HT1080 (cell line): ENCODE data around the gene CCNI. TPM values are rescaled to one million over a fixed set of nuclear protein-coding genes. Genes with fewer than 3 reads are reported as not detected.
A peak's percentile ranks its signal among the peaks of the same experiment; 100 is the strongest.
"Not testable (repeated sequence)": the region's sequence is repeated elsewhere in the genome, so short reads cannot be mapped to it uniquely, and the experiment has no call there.

Experiments used
- DNase-seq: peaks from one replicate; pipeline ENCODE4 v3.0.0-alpha.2; 2015; ENCODE audit warnings: low read depth
- total RNA-seq: library from RNA; depleted of rRNA; stranded (reverse); fragments of >200 nt; shearing (Covaris generic); gene quantifications from 2 replicates; pipeline ENCODE4 v1.2.3, GENCODE V29; 2014

The CCNI gene
- total RNA-seq, 1 experiment from 2014 or later: 108 TPM

DNA sequence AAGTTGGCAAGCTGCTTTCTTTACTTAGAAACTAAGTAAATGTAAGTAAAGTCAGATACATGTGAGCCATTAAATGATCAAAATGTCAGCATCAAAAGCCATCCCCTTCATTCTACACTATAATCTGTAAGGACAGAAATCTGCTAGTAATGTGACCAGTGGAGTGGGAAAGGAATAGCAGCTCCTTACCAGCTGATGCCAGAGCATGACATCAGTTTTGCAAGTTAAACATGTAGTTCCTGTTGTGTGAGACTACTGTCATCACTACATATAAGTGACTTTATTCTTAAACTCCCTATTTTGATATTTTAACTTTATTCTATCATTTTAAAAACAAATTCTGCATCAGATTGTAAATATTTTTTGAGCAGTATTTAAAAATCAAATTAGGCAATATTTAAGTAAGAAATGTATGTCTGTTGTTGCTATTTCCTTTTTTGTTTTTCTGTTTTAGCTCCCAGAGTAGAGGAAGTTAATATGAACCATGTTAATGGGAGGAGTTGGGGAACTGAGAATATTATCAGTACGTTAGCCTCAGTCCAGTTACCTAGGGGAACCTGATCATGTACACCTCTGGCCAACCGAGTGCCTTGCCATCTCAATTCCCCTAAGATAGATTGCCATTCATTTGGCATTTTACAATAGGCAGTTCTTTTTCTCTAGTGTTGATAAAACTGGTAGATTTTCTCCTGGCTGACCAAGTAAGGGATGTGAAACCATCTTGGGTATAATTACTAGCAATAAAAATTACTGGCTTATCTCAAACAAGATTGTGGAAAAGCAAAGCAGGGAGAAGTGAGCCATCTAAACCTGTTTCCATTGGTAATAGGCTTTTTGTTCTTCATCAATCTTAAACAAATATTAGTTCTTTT lies 34.7 kb downstream of the CCNI start:
- no peak for DNase-seq

DNA sequence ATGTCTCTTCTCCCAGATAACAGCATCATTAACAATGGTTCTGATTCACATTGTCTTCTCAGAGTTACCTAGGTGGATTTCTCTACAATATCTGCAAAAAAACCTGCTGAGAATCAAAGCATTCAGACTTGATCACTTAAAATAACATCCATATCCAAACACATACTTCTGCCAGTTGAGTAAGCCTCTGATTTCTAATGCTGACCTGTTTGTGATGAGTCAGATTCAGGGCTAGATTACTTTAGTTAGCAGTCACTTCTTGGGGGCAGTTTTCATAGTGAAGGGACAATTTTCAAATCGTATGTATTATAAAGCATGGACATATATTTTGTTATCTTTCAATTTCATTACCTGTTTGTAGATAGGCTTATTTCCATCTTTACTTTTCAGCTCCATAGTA lies 35.5 kb downstream of the CCNI start:
- DNase-seq: peak; percentile 66

DNA sequence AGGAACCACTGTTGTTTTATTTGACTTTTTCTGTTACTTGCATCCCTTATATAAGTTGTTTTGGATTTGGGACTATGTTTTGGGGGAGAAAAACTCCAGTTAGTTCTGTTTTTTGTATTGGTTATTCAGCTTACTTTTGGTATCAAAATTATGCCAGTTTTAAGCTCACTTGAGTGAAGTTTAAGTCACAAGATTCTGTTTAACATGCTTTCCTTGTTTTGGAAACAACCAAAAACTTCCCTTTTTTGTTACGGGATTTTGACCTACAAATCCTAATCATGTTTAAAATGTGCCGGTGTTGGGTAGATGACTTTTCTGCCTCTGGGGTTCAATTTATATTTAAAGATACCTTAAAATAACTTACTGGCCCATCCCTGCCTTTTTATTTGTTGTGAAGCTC lies 36.0 kb downstream of the CCNI start:
- DNase-seq: no peak

DNA sequence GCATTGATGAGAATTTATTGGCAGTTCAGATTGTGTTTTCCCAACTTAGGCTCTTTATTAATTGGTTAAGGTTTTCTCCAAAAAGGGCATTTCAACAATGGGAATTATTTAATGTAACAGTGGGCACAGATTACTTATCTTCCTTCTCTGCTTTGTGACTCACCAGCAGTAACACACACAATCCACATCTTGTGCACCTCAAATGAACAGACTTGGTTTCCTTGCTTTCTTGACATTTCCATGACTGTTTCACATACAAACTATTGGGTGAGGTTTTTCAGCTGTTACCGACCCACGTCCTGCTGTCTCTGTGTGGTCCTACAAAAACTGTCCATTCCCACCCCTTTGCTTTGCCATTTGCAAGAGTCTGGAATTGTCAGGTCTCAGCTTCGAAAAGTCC lies 38.1 kb downstream of the CCNI start:
- DNase-seq: no peak

DNA sequence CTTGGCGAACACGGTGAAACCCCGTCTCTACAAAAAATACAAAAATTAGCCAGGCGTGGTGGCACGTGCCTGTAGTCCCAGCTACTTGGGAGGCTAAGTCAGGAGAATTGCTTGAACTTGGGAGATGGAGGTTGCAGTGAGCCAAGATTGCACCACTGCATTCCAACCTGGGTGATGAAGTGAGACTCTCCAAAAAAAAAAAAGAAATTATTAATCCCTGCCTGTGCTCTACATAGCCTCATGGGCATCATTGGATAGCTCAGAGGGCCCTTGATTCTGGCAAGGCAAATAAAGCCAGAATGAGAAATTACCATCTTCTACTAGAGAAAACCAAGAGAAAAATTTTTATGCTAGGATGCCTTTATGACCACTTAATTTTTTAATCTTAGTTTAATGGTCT lies 38.6 kb downstream of the CCNI start:
- not testable (repeated sequence) for DNase-seq

DNA sequence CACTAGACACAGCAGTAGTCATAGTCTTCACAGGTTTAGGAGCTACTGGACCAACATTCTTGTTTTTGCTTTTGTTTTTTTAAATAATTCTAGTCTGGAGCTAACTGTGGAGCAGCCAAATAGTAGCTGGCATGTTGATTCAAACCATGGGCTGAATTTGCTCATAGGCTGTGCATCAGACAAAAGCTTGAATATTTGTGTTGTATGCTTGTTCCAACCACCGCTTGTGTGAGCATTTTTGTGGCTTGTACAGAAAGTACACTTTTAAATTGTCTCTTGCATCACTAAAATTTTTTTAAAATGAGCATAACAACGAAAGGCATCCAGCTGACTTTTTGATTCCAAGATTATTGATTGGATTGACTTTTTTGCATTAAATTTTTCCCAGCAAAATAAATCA lies 39.6 kb downstream of the CCNI start:
- DNase-seq: no peak

DNA sequence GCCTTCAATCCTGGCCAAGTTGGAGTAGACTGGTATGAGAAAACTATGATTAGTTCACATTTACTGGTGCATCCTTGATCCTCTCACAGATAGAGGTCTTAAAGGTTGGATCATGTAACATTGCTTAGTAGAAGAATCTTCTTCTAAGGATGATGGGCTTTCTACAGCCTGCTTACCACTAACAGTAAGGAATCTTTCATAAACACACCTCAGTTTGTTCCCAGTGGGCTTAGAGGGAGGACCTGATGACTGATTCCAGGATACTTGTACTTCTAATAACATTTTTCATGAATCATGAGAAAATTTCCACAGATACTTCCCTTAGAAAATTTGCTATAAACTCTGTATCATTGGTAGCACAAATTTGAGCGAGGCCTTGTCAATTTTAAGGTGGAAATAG lies 40.6 kb downstream of the CCNI start:
- no peak for DNase-seq

DNA sequence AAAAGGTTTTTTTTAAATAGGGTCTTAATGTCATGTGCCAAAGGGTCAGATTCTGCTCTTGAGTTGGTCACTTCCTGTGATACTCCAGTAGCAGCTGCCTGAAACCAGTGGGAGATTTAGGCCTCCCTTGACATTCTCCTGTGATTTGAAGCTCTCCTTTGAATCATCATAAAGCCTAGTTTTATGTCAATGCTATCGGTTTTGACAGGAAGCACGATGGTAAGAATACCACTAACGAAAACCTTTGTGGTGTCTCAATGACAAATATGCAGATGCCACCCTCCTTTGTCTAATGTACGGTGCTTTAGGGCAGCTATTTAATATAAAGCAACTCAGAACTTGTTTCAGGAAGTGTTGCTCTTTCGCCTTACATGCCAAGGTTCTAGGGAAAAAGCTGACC lies 44.2 kb downstream of the CCNI start:
- no peak for DNase-seq

DNA sequence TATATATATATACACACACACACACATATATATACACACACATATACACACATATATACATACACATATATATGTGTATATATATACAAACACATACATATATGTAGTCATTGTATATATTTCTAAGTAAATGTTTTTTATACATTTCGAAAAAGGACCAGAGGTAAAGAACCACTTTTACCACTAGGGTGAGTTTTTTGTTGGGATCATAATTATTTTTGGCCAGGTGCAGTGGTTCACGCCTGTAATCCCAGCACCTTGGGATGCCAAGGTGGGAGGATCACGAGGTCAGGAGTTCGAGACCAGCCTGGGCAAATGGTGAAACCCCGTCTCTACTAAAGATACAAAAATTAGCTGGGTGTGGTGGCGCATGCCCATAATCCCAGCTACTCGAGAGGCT lies 46.0 kb downstream of the CCNI start:
- not testable (repeated sequence) for DNase-seq

DNA sequence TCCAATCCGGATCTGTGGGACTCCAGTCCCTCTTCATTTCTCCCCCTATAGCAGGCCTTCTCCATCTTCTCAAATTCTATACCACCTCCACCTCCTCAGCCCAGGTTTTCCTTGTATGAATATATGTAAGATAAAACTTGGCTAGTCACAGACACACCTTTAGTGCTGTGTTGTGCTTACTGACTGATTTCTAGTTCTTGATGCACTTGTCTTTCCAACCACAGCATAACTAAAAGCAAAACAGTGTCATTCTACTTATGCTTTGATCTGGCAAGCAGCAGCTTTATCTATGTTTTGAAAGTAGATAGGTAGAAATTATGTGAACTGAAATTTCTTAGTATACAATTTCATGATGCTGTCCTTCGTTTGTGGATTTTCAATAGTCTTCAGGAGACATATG lies 47.5 kb downstream of the CCNI start:
- DNase-seq: no peak

DNA sequence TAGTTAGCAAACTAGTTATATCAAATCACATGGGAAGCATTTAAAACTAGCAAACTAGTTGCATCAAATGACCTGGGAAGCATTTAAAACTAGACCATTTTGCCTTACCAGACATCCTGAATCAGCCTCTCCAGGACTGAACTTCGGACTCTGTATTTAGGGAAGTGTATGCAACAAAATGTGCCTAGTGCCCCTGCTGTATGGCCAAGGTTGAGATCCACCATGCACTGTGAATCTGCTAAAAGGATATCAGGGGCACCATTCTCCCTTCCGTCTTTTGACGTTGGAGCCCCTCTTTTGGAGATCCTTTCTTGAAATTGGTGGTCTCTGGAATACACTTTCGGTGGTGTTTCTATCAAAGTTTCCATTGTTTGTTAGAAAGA lies 49.5 kb downstream of the CCNI start:
- DNase-seq: no peak

DNA sequence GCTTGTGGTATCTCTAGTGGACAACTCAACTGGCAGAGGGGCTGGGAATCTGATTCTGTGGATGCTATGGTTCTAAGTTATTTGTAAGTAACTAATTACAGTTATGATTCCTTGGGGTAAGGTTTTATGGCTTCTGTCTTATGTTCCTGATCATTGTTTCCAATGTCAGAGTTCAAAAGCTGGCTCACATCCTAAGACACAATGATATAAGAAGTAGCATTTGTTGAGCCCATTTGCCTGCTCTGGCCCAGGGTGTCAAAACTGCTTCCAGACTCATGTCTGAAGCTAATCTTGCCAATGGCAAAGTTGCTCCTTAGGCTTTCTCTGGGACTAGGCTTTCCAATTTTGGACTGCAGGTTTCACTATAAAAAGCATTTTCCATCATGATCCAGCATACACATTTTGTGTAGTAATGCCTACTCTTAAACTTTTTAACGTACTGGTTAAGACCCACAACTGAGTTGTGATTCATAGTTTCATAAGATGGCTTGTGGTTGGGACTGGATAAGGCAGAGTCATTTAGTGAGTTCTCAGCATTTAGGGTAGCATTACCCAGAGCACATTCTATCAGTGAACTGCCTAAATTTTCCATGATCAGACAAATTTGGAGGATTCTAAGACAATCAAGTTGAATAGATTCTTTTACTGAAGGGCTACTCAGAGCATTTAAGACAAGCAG lies 50.0 kb downstream of the CCNI start:
- no peak for DNase-seq

DNA sequence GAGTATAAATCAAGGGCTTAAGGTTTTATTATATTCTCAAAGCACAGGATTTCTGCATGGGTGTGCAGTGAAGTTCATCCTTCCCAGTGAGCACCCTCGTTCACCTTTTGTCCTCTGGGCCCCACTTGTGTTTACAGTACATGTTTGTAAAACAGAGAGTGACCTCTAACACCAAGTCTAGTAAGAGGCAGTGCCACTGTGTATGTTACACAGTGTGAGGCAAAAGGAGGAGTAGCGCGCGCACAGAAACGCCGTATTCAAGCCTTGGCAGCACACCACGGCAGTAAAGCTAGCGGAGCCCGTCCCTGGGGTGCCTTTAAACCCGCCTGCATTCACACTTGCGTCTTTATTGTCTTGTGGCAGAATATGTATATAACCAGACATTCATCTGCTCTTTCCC lies 51.9 kb downstream of the CCNI start:
- no peak for DNase-seq

DNA sequence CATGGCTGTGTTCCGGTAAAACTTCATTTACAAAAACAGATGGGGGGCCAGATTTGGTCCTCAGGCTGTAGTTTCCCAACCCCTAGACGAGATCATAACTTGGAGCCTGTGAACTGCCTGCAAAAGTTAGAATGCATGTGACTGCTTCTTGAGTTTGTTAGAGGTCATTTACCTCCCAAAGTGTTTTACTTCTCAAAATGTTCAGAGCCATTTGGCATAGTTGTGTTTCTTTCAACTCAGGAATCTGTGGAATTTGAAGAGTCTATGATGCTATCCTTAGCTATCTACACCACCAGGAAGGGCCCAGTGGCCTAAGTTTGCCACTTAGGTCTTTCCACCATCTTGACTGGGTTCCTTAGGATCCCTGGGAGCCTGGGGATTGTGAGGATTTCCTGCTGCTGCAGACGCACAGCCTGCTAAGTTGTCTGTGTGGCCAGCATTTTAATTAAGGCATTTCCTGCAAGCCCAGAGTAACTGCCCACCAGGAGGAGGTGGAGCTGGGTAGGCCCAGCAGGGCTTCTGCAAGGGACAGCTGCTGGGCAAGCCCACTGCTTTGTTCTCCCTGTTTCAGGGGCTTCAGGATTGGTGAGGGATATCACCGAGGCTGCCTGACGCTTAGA lies 53.1 kb downstream of the CCNI start:
- DNase-seq: peak; percentile 54

DNA sequence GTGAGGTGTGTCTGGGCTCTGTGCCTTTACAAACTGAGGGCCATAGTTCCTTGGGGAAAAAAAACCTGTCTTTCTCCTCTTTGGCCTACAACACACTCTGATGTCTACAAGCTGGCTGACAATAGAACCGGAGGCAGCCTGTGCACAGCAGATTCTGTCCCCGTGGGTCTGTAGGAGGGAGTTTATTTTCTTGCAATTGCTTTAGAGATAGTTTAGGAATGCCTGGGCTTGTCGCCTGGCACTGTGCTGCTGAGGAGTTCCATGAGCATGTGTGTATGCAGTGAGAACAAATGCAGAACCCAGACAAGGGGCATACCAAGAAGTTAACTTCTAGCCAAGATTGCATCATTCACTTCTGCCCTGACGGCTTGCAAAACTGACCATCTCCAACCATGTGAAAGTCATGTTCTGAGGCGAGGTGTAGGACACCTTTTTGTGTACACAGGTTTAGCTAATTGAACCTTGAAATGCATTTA lies 54.1 kb downstream of the CCNI start:
- no peak for DNase-seq

DNA sequence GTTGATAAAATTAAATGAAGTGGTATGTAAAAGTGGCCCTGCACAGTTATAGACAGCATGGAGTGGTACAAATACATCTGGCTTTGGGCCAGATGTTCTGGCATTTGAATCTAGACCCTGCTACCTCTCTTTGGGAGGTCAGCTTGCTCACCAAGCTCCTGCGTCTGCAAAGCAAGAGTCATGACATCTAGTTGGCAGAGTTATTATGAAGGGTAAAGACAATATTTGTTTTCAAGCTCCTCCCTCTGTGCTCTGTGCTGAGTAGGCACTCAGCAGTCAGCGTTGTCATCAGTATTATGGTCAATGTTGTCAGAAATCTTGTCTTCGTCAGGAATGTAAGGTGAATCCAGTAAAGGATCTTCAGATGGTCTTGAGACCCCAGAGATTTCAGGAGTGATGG lies 55.8 kb downstream of the CCNI start:
- DNase-seq: no peak

DNA sequence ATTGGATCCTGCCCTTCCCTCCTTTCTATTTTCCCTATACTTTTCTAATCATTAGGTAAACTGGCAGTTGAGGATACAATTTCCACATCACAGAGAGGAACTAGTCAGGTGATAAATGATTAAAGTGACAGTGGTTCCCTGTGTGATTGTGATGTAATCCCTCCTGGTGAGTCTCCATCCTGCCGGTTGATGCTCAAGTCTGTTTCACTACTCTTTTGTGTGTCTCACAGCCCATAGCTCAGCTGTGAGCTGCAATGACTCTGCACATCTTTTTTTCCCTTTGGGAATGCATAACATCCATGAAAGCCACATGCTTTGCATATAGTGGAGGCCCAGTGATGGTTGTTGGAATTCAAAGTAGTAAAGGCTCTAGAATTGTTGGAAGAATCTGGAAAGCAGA lies 60.4 kb downstream of the CCNI start:
- DNase-seq: peak; percentile 83

DNA sequence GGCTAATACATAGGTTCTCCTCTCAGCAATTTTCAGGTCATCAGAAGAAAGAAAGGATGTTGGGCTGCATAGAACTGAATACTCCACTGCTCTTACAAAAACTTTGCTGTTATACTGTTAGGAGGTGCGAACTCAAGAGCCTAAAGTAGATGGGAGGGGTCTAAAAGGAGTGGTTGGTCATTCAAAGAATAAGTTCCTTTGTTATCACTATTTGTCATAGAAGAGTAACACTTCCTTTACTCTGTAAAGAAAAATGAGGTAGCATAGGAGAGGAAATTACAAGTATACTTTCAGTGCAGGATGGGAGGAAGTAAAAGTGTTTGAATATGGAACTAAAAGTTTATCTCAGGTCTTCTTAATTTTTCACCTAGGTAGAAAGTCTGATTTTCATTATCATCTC lies 61.5 kb downstream of the CCNI start:
- DNase-seq: peak; percentile 83

DNA sequence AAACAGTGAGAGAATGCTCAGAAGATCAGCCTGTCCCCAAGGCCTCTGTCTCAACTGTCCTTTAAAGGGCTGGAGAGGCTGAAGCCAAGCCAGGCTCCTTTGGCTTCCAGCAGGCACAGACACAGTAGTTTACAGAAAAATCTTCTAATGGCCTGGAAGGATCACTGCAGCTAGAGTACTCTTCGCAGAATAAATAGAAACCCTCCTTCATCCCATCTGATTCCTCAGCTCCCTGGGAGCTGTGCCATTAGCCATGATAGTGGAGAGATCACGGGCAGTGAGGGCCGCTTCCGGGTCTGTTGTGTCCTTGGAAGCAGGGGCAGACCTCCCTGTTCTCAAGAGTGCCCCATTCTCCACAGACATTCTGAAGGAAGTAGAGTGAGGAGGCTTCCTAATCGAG lies 63.1 kb downstream of the CCNI start:
- no peak for DNase-seq

DNA sequence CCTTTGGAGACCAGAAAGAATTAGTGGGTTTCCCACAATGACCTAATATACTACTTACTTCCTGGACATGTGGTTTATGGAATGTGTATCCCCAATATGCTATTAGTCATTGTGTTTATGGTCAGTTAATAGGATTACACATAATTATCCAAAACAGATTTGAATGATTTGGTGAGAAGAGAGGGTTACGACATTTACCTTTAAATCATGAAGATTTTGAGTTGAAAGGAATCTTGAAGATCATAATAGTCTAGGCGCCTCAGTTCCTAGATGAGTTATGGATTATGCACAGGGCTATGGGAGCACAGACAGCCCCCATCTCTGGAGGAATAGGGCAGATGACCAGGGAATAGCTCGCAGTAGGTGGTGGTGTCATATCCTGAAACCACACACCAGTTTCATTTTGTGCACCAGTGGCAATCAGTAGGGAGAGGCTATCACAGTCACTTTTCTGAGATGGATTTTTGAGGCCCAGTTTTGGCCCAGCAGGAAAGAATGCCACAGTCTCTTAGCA lies 64.9 kb downstream of the CCNI start:
- DNase-seq: peak; percentile 84

DNA sequence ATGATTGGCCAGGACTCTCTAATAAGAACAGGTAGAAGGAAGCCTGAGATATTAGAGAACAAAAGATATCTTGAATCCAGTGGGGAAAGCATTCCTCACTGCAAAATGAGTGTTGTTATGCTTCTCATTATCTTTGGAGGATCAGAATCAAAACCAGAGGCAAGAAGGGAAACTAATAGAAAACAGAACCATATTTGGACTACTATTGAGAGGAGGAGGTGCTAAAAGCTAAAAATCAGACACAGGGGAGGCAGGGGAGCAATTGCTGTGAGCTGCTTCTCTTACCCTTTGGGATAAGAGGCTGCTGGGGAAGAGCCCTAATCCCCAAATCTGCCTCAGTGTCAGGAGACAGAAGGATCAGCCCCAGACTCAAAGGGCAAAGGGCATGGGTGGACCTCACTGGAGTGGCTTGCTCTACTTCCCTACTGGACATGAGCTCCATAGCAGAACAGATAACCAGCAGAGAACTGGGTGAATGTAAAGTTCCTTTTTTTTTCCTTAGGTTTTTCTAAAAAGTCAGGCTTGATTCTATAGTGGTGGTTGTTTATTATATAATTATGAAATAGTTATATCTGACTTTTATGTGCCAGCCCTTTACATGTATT lies 66.2 kb downstream of the CCNI start:
- no peak for DNase-seq
